H1 (cell line): ENCODE data around the gene GRM1. TPM values are rescaled to one million over a fixed set of nuclear protein-coding genes. Genes with fewer than 3 reads are reported as not detected.

Experiments
- CTCF ChIA-PET: fragments of 300-600 bp; sonication (Branson Sonifier 250); formaldehyde crosslinking; loops from one replicate; lab custom pipeline; 2021; ENCODE audit not compliant: partially characterized antibody; lab: Charles Lee
- POLR2A ChIA-PET: fragments of 300-600 bp; sonication (Branson Sonifier 250); formaldehyde crosslinking; loops from one replicate; lab custom pipeline; 2021; ENCODE audit warnings: inconsistent platforms; ENCODE audit not compliant: partially characterized antibody; lab: Charles Lee
- DNase-seq, 2 experiments: peaks; one replicate each; pipeline versions ENCODE4 v3.0.0 to v3.0.0-alpha.2; 2010 to 2022; ENCODE audit warnings: low spot score in 2 of 2, low read depth in 1 of 2, mixed read lengths in 1 of 2
- FAIRE-seq: peaks from 2 replicates; lab custom pipeline; 2011; peaks lifted over from hg19 to GRCh38; lab: Jason Lieb, UNC
- H2AFZ ChIP-seq: 2 replicates; pipeline ENCODE4 v1.8.1; 2012; ENCODE audit warnings: low read length, inconsistent platforms
- H2AK5ac ChIP-seq: 2 replicates; pipeline ENCODE4 v1.6.1; 2013; ENCODE audit warnings: low read depth, low read length
- H2BK120ac ChIP-seq: replicated peaks from 2 replicates; pipeline ENCODE3; 2013; ENCODE audit warnings: low read depth, low read length, inconsistent platforms
- H2BK12ac ChIP-seq: 2 replicates; pipeline ENCODE4 v1.6.1; 2013; ENCODE audit warnings: low read depth, low read length
- H2BK15ac ChIP-seq: 2 replicates; pipeline ENCODE4 v1.6.1; 2013; ENCODE audit warnings: low read length
- H2BK20ac ChIP-seq: 2 replicates; pipeline ENCODE4 v1.6.1; 2013; ENCODE audit warnings: low read length
- H2BK5ac ChIP-seq: 2 replicates; pipeline ENCODE4 v1.6.1; 2013; ENCODE audit warnings: low read depth, low read length
- H3K14ac ChIP-seq: 2 replicates; pipeline ENCODE4 v1.6.1; 2013; ENCODE audit warnings: inconsistent platforms; ENCODE audit not compliant: insufficient read length
- H3K18ac ChIP-seq: 2 replicates; pipeline ENCODE4 v1.6.1; 2013; ENCODE audit warnings: low read length; ENCODE audit errors: extremely low read depth
- H3K23ac ChIP-seq: 2 replicates; pipeline ENCODE4 v1.6.1; 2013; ENCODE audit warnings: inconsistent platforms; ENCODE audit not compliant: insufficient read length
- H3K23me2 ChIP-seq: 2 replicates; pipeline ENCODE4 v1.6.1; 2013; ENCODE audit warnings: low read depth, low read length
- H3K27ac ChIP-seq: 2 replicates; pipeline ENCODE4 v1.6.1; 2011; ENCODE audit warnings: low read depth, low read length, inconsistent platforms
- H3K27me3 ChIP-seq, 4 experiments: replicated peaks in 1 of 4; 1 replicate in 1 of 4; 2 replicates in 3 of 4; pipeline versions ENCODE4 v1.6.1 to v1.8.1; 2011 to 2013; ENCODE audit warnings: low read length in 3 of 4, mild to moderate bottlenecking in 3 of 4, inconsistent platforms in 2 of 4, mixed read lengths in 2 of 4, moderate library complexity in 1 of 4; ENCODE audit not compliant: control insufficient read depth in 3 of 4, insufficient read depth in 3 of 4; ENCODE audit errors: extremely low read depth in 1 of 4
- H3K36me3 ChIP-seq, 4 experiments: 2 replicates each; pipeline versions ENCODE4 v1.6.1 to v1.8.1; 2011 to 2013; ENCODE audit warnings: mild to moderate bottlenecking in 4 of 4, low read length in 3 of 4, moderate library complexity in 2 of 4, control low read depth in 1 of 4, inconsistent platforms in 1 of 4; ENCODE audit not compliant: insufficient read depth in 4 of 4, control insufficient read depth in 2 of 4
- H3K4ac ChIP-seq: replicated peaks from 2 replicates; pipeline ENCODE3; 2013; ENCODE audit warnings: low read length, low read depth, mixed read lengths, inconsistent platforms; ENCODE audit not compliant: insufficient read length
- H3K4me1 ChIP-seq, 4 experiments: replicated peaks in 1 of 4; 1 replicate in 1 of 4; 2 replicates in 3 of 4; pipeline versions ENCODE4 v1.6.1 to v1.8.1; 2011 to 2013; ENCODE audit warnings: low read length in 3 of 4, inconsistent platforms in 2 of 4, mixed read lengths in 1 of 4; ENCODE audit not compliant: insufficient read depth in 4 of 4, control insufficient read depth in 3 of 4
- H3K4me2 ChIP-seq, 2 experiments: 2 replicates each; pipeline versions ENCODE4 v1.6.1 to v1.8.1; 2011 to 2013; ENCODE audit warnings: low read depth in 2 of 2, low read length in 2 of 2, control low read depth in 1 of 2, inconsistent platforms in 1 of 2, mild to moderate bottlenecking in 1 of 2; ENCODE audit not compliant: insufficient read depth in 1 of 2
- H3K4me3 ChIP-seq, 4 experiments: fragments of 200-600, 300-600 bp in 1 of 4; sonication (generic), shearing (Covaris generic), sonication (Bioruptor Twin) in 1 of 4; 2 replicates each; pipeline versions ENCODE4 v1.5.1 to v1.8.1; 2011 to 2016; ENCODE audit warnings: low read length in 4 of 4, low read depth in 3 of 4, control low read depth in 2 of 4, inconsistent platforms in 2 of 4, mild to moderate bottlenecking in 2 of 4, mixed read lengths in 1 of 4, moderate library complexity in 1 of 4; ENCODE audit not compliant: insufficient read depth in 2 of 4; ENCODE audit errors: extremely low read depth in 1 of 4
- H3K56ac ChIP-seq: replicated peaks from 2 replicates; pipeline ENCODE3; 2013; ENCODE audit warnings: low read depth, mild to moderate bottlenecking, mixed read lengths, low read length, inconsistent platforms; ENCODE audit not compliant: insufficient read length
- H3K79me1 ChIP-seq: 2 replicates; pipeline ENCODE4 v1.6.1; 2013; ENCODE audit warnings: low read depth, low read length, control low read depth
- H3K79me2 ChIP-seq, 2 experiments: 2 replicates each; pipeline versions ENCODE4 v1.6.1 to v1.8.1; 2012 to 2013; ENCODE audit warnings: low read length in 2 of 2, mild to moderate bottlenecking in 2 of 2, inconsistent platforms in 1 of 2; ENCODE audit not compliant: insufficient read depth in 2 of 2, control insufficient read depth in 1 of 2
- H3K9ac ChIP-seq, 4 experiments: replicated peaks in 1 of 4; 1 replicate in 1 of 4; 2 replicates in 3 of 4; pipeline versions ENCODE4 v1.6.1 to v1.8.1; 2011 to 2013; ENCODE audit warnings: low read depth in 3 of 4, low read length in 3 of 4, control low read depth in 2 of 4, mild to moderate bottlenecking in 2 of 4, moderate library complexity in 2 of 4, inconsistent platforms in 1 of 4; ENCODE audit errors: extremely low read depth in 1 of 4
- H3K9me3 ChIP-seq, 2 experiments: 2 replicates each; pipeline versions ENCODE4 v1.6.1 to v1.8.1; 2012 to 2013; ENCODE audit warnings: mild to moderate bottlenecking in 2 of 2, moderate library complexity in 2 of 2, control low read depth in 1 of 2, inconsistent platforms in 1 of 2, low read depth in 1 of 2, low read length in 1 of 2, mixed read lengths in 1 of 2; ENCODE audit not compliant: insufficient read depth in 2 of 2
- H4K20me1 ChIP-seq, 2 experiments: replicated peaks in 1 of 2; 2 replicates each; pipeline versions ENCODE3 to v1.8.1; 2011 to 2013; ENCODE audit warnings: inconsistent platforms in 2 of 2, low read length in 2 of 2, mild to moderate bottlenecking in 1 of 2; ENCODE audit not compliant: insufficient read depth in 2 of 2, control insufficient read depth in 1 of 2
- H4K5ac ChIP-seq: 2 replicates; pipeline ENCODE4 v1.6.1; 2013; ENCODE audit warnings: low read length, low read depth, mixed read lengths, inconsistent platforms; ENCODE audit not compliant: insufficient read length
- H4K8ac ChIP-seq: 2 replicates; pipeline ENCODE4 v1.8.0; 2013; ENCODE audit warnings: mild to moderate bottlenecking, moderate library complexity, low read length, inconsistent platforms; ENCODE audit not compliant: insufficient read depth; ENCODE audit errors: extremely low read depth
- H4K91ac ChIP-seq: replicated peaks from 2 replicates; pipeline ENCODE3; 2013; ENCODE audit warnings: low read length, mixed read lengths, inconsistent platforms; ENCODE audit not compliant: insufficient read length
- CHD1 ChIP-seq: IDR thresholded peaks from 2 replicates; pipeline ENCODE4 v1.6.1; 2012; ENCODE audit warnings: low read depth, low read length, improper control_type of control experiment
- E2F6 ChIP-seq: IDR thresholded peaks from 2 replicates; pipeline ENCODE4 v1.6.1; 2012; ENCODE audit warnings: inconsistent platforms
- EGR1 ChIP-seq: IDR thresholded peaks from 2 replicates; pipeline ENCODE4 v1.6.1; 2011; ENCODE audit warnings: low read depth, low read length, borderline replicate concordance
- HDAC2 ChIP-seq, 2 experiments: fragments of 300-600 bp in 1 of 2; sonication (generic) in 1 of 2; IDR thresholded peaks; 2 replicates each; pipeline ENCODE4 v1.6.1; 2011 to 2012; ENCODE audit warnings: low read depth in 2 of 2, low read length in 2 of 2, mild to moderate bottlenecking in 2 of 2, moderate library complexity in 2 of 2, borderline replicate concordance in 1 of 2, inconsistent platforms in 1 of 2
- JUND ChIP-seq: IDR thresholded peaks from 2 replicates; pipeline ENCODE4 v1.6.1; 2011; ENCODE audit warnings: mild to moderate bottlenecking, improper control_type of control experiment, low read length
- MAX ChIP-seq: IDR thresholded peaks from 2 replicates; pipeline ENCODE4 v1.6.1; 2012; ENCODE audit warnings: inconsistent platforms
- SAP30 ChIP-seq: fragments of 300-600 bp; sonication (generic); IDR thresholded peaks from 2 replicates; pipeline ENCODE4 v1.7.1; 2012; ENCODE audit warnings: low read length, moderate library complexity, mild to moderate bottlenecking, inconsistent platforms; ENCODE audit not compliant: insufficient read depth, insufficient replicate concordance
- SIN3A ChIP-seq, 2 experiments: IDR thresholded peaks in 1 of 2; conservative IDR thresholded peaks in 1 of 2; 2 replicates each; pipeline ENCODE4 v1.6.1; 2011 to 2012; ENCODE audit warnings: low read length in 2 of 2, improper control_type of control experiment in 1 of 2, low read depth in 1 of 2, mild to moderate bottlenecking in 1 of 2
- SIX5 ChIP-seq: IDR thresholded peaks from 2 replicates; pipeline ENCODE4 v1.6.1; 2011; ENCODE audit warnings: mild to moderate bottlenecking, low read depth, low read length
- TEAD4 ChIP-seq: IDR thresholded peaks from 2 replicates; pipeline ENCODE4 v1.6.1; 2012; ENCODE audit warnings: low read depth, low read length, inconsistent platforms, mixed read lengths
- ZNF274 ChIP-seq: IDR thresholded peaks from 2 replicates; pipeline ENCODE4 v1.7.0; 2012; ENCODE audit warnings: low read length, borderline replicate concordance; ENCODE audit errors: extremely low read depth
- WGBS, 2 experiments: shearing (Covaris generic) in 1 of 2; methylation state at CpG; one replicate each; pipeline versions ENCODE4 v1.1.6 to v1.1.7; 2013 to 2015; ENCODE audit warnings: low lambda C conversion rate in 2 of 2, mixed read lengths in 2 of 2, inconsistent platforms in 1 of 2, low coverage in 1 of 2, missing lambda C conversion rate in 1 of 2; ENCODE audit not compliant: insufficient replicate concordance in 2 of 2, insufficient coverage in 1 of 2, insufficient read length in 1 of 2; ENCODE audit errors: extremely low coverage in 1 of 2, missing lambda C conversion rate in 1 of 2; 5-methylcytosine and 5-hydroxymethylcytosine counted together
- polyA plus RNA-seq, 7 experiments: library from polyadenylated mRNA; depleted of rRNA in 3 of 7; stranded (reverse) in 5 of 7; unstranded in 2 of 7; fragments of >200 nt in 5 of 7; fragments of 200-250 nt in 2 of 7; gene quantifications; 1 replicate in 5 of 7; 2 replicates in 1 of 7; 4 replicates in 1 of 7; pipeline versions ENCODE4 v1.2.1 to v1.2.3, GENCODE V29; 2011 to 2013; ENCODE audit warnings: missing spikeins in 2 of 7, mixed read lengths in 2 of 7
- total RNA-seq: library from RNA; stranded (reverse); fragmentation: NEBNext Ultra II Directional; extraction: Animal tissue kit (Norgen Biotek cat#: 25700); gene quantifications from 2 replicates; pipeline ENCODE4 v1.2.1, GENCODE V29; 2021

GRM1 gene
- total and polyA plus RNA-seq, 2 of the 8 experiments (the other 6 are each of a cell fraction or from before 2014, with no cell fraction given): 0.15 to 1.3 TPM

GRCh38 chr6:146028252-146028795, 538 bp upstream of the GRM1 start:
- Histone ChIP-seq H2AK5ac (no peak overlapping the region), H3K4ac (no peak overlapping the region), H2BK20ac (no peak overlapping the region), H3K4me1 (peaks cover 0 to 2% (median 0%) of the 10 kb centered on the region in 4 experiments; a peak in 3 of 7 replicates), H3K79me1 (no peaks in the 10 kb centered on the region), H4K91ac (no peak overlapping the region), H4K20me1 (no peaks in the 10 kb centered on the region), H3K79me2 (no peaks in the 10 kb centered on the region), H3K4me2 (peak overlapping the region; percentile 90 to 94), H3K27me3 (peaks cover 0 to 5% (median 2%) of the 10 kb centered on the region in 4 experiments; a peak in 3 of 7 replicates), H3K18ac (no peak overlapping the region), H2BK120ac (no peak overlapping the region), H3K23ac (no peak overlapping the region), H3K9me3 (no peaks in the 10 kb centered on the region), H2BK12ac (no peak overlapping the region), H2BK5ac (no peak overlapping the region), H2BK15ac (no peak overlapping the region), H3K27ac (no peak overlapping the region), H3K56ac (no peak overlapping the region), H3K36me3 (no peaks in the 10 kb centered on the region), H4K8ac (no peak overlapping the region), H4K5ac (no peak overlapping the region), H3K9ac (no peak overlapping the region), H3K23me2 (peaks cover 10% of the 10 kb centered on the region), H3K14ac (no peak overlapping the region), H2AFZ (peak overlapping the region; percentile 74; the same call in 1 of the 2 replicates), H3K4me3 (peak overlapping the region; percentile 59 to 69 (median 65); a peak in 7 of 8 replicates)
- ChIA-PET POLR2A (interaction anchor here (1.0 to 1.2 kb wide), 2 partner anchors 10 to 64 kb away, joined by 4 to 7 read pairs; partner anchors contain the start of gene SHPRH), CTCF (interaction anchor here (0.6 to 2.5 kb wide), 7 partner anchors 10 to 107 kb away, joined by 3 to 11 read pairs (median 4); no protein-coding TSS in a partner anchor)
- WGBS, 2 experiments: 22% methylated on average over 19 of the region's 19 CpGs; no CpG with 5 or more reads in 1 of the 2 experiments
- DNase-seq (peak in 1 of 2 experiments; percentile 93), FAIRE-seq (peak; percentile 36)
- TF ChIP-seq HDAC2 (IDR thresholded peaks at IDR 0.05; ENCODE audit: borderline replicate concordance in 1 of 2, low read depth in 2 of 2, low read length in 2 of 2) (peak in 1 of 2 experiments; percentile 86; a peak in 2 of 4 replicates), E2F6 (no peak), EGR1 (0 out of 2 replicates have a peak, but pooled peaks have one; percentile 9), MAX (peak; percentile 33; the same call in 1 of the 2 replicates), TEAD4 (peak; percentile 91), JUND (peak; percentile 14; the same call in 1 of the 2 replicates), SAP30 (peak; percentile 81), ZNF274 (no peak), SIN3A (conservative IDR thresholded peaks at IDR 0.05 in 1 of 2, IDR thresholded peaks at IDR 0.05 in 1 of 2; ENCODE audit: low read depth in 1 of 2, low read length in 2 of 2) (peak; percentile 98), SIX5 (no peak), CHD1 (no peak)
